B cell (primary cell): ENCODE results near the gene MCCD1. TPM values are rescaled to one million over a fixed set of nuclear protein-coding genes. Genes with fewer than 3 reads are reported as not detected.

Experiments used
- ATAC-seq: fragments of 200-7000 bp; cut with Tn5 transposase; one replicate; pipeline ENCODE4 v1.10.0; 2021; ENCODE audit warnings: low read depth, mild to moderate bottlenecking, moderate number of reproducible peaks, moderate library complexity
- CTCF ChIA-PET: fragments of 350-600 bp; sonication (Branson Sonifier 250); formaldehyde crosslinking; loops from one replicate; lab custom pipeline; 2021; ENCODE audit warnings: antibody characterized with exemption, inconsistent platforms; lab: Charles Lee
- POLR2A ChIA-PET: fragments of 350-600 bp; sonication (Branson Sonifier 250); formaldehyde crosslinking; loops from one replicate; lab custom pipeline; 2021; ENCODE audit warnings: antibody characterized with exemption; lab: Charles Lee
- DNase-seq: peaks from one replicate; pipeline ENCODE4 v3.0.0; 2013
- H2AFZ ChIP-seq: 2 replicates; pipeline ENCODE4 v1.6.1; 2012; ENCODE audit warnings: mild to moderate bottlenecking, low read depth, low read length; ENCODE audit not compliant: insufficient read depth, poor library complexity, severe bottlenecking
- H3K27ac ChIP-seq, 2 donors: 1 replicate in 1 of 2; 2 replicates in 1 of 2; pipeline ENCODE4 v1.5.1; 2012 to 2013; ENCODE audit warnings: low read length in 2 of 2, mild to moderate bottlenecking in 2 of 2, moderate library complexity in 1 of 2
- H3K27me3 ChIP-seq, 4 experiments: fragments of 200-600 bp in 1 of 4; sonication (generic) in 1 of 4; replicated peaks in 1 of 4; 1 replicate in 2 of 4; 2 replicates in 2 of 4; pipeline versions ENCODE4 v1.6.1 to v1.7.0; 2013 to 2016; ENCODE audit warnings: low read length in 3 of 4, mild to moderate bottlenecking in 2 of 4, mixed read lengths in 1 of 4, moderate library complexity in 1 of 4; ENCODE audit not compliant: insufficient read depth in 4 of 4, control insufficient read depth in 3 of 4; ENCODE audit errors: control extremely low read depth in 1 of 4
- H3K36me3 ChIP-seq, 2 experiments: replicated peaks in 1 of 2; 1 replicate in 1 of 2; 2 replicates in 1 of 2; pipeline versions ENCODE4 v1.6.1 to v1.7.1; 2013; ENCODE audit warnings: low read length in 1 of 2; ENCODE audit not compliant: insufficient read depth in 2 of 2, control insufficient read depth in 1 of 2; ENCODE audit errors: control extremely low read depth in 1 of 2, extremely low read depth in 1 of 2
- H3K4me1 ChIP-seq, 2 donors: fragments of 200-600 bp in 1 of 2; sonication (generic) in 1 of 2; 1 replicate in 1 of 2; 2 replicates in 1 of 2; pipeline versions ENCODE4 v1.5.1 to v1.6.1; 2013 to 2017; ENCODE audit warnings: low read length in 2 of 2; ENCODE audit not compliant: control insufficient read depth in 2 of 2, insufficient read depth in 2 of 2
- H3K4me2 ChIP-seq: replicated peaks from 2 replicates; pipeline ENCODE3; 2012; ENCODE audit warnings: mild to moderate bottlenecking, low read depth, low read length; ENCODE audit not compliant: poor library complexity, severe bottlenecking
- H3K4me3 ChIP-seq, 5 experiments: fragments of 200-600 bp in 1 of 5; sonication (generic) in 1 of 5; 1 replicate in 3 of 5; 2 replicates in 2 of 5; pipeline versions ENCODE4 v1.5.1 to v1.7.0; 2011 to 2016; ENCODE audit warnings: low read length in 4 of 5, mild to moderate bottlenecking in 4 of 5, low read depth in 2 of 5, control low read depth in 1 of 5, moderate library complexity in 1 of 5; ENCODE audit not compliant: insufficient read depth in 1 of 5; ENCODE audit errors: control extremely low read depth in 1 of 5, extremely low read depth in 1 of 5
- H3K79me2 ChIP-seq: fragments of 200-600 bp; sonication (generic); one replicate; pipeline ENCODE4 v1.6.0; 2016; ENCODE audit warnings: low read length; ENCODE audit not compliant: control insufficient read depth, insufficient read depth
- H3K9ac ChIP-seq: fragments of 200-600 bp; sonication (generic); 2 replicates; pipeline ENCODE4 v1.6.1; 2017; ENCODE audit warnings: mild to moderate bottlenecking, low read length, moderate library complexity
- H3K9me3 ChIP-seq, 3 donors: one replicate each; pipeline versions ENCODE4 v1.6.1 to v1.7.1; 2013; ENCODE audit warnings: low read length in 2 of 3; ENCODE audit not compliant: control insufficient read depth in 2 of 3, insufficient read depth in 1 of 3; ENCODE audit errors: control extremely low read depth in 1 of 3
- H4K20me1 ChIP-seq: 2 replicates; pipeline ENCODE4 v1.6.0; 2012; ENCODE audit warnings: mild to moderate bottlenecking, low read length; ENCODE audit not compliant: insufficient read depth, control insufficient read depth, poor library complexity, severe bottlenecking
- H3K27ac Mint-ChIP-seq: one replicate; pipeline ENCODE4 v1.8.0; 2021; ENCODE audit warnings: mixed read lengths
- H3K27me3 Mint-ChIP-seq: one replicate; pipeline ENCODE4 v1.8.0; 2021; ENCODE audit warnings: mixed read lengths
- H3K4me1 Mint-ChIP-seq: one replicate; pipeline ENCODE4 v1.8.0; 2021; ENCODE audit warnings: mixed read lengths
- H3K4me3 Mint-ChIP-seq: one replicate; pipeline ENCODE4 v1.8.0; 2021; ENCODE audit warnings: mixed read lengths
- H3K9me3 Mint-ChIP-seq: one replicate; pipeline ENCODE4 v1.8.0; 2022; ENCODE audit warnings: mixed read lengths; ENCODE audit not compliant: insufficient read depth
- CTCF ChIP-seq: fragments of 200-600 bp; IDR thresholded peaks from one replicate; pipeline ENCODE4 v1.8.0; 2022; ENCODE audit warnings: antibody characterized with exemption, mild to moderate bottlenecking
- EZH2 ChIP-seq: IDR thresholded peaks from 2 replicates; pipeline ENCODE4 v1.6.1; 2012; ENCODE audit warnings: borderline replicate concordance, low read depth, mild to moderate bottlenecking, moderate library complexity, low read length; ENCODE audit not compliant: insufficient read depth, poor library complexity, severe bottlenecking
- WGBS: methylation state at CpG from one replicate; pipeline ENCODE4 v1.1.5; 2013; ENCODE audit warnings: missing lambda C conversion rate; ENCODE audit not compliant: insufficient coverage; 5-methylcytosine and 5-hydroxymethylcytosine counted together
- intact Hi-C: fragments of 100-400 bp; cut with micrococcal nuclease; formaldehyde crosslinking; loops from one replicate; pipeline ENCODE4 v1.10.0; 2022
- polyA minus RNA-seq: library from RNA; depleted of rRNA, polyadenylated mRNA; stranded (reverse); fragments of >200 nt; gene quantifications from 2 replicates; pipeline ENCODE4 v1.2.3, GENCODE V29; 2012
- polyA plus RNA-seq: library from polyadenylated mRNA; depleted of rRNA; stranded (reverse); fragments of >200 nt; gene quantifications from 2 replicates; pipeline ENCODE4 v1.2.3, GENCODE V29; 2012
- total RNA-seq, 2 donors: library from RNA; stranded (reverse); fragments of 120-200 nt in 1 of 2; gene quantifications; 1 replicate in 1 of 2; 2 replicates in 1 of 2; pipeline versions ENCODE4 v1.2.3 to v1.2.4, GENCODE V29; 2013 to 2022

Gene MCCD1
- total RNA-seq = not detected in 2 replicates
- total RNA-seq (2013) = not detected
- not detected in 2 replicates for polyA plus RNA-seq
- polyA minus RNA-seq = not detected in 2 replicates

- H3K4me3 Mint-ChIP-seq = no peak within 1 kb of the TSS
Measured at GRCh38 chr6:31528821-31529328, at the start of gene MCCD1. Gene MCCD1, plus strand, starts transcription at chr6:31528962. Its CDS starts 53 bp downstream, at chr6:31529015.

More at GRCh38 chr6:31528821-31529328, at the start of gene MCCD1:
- H3K9me3 Mint-ChIP-seq = no peaks in the 10 kb centered on the region
- no peak within 1 kb of the TSS for H2AFZ ChIP-seq
- no peaks in the 10 kb centered on the region for H3K4me1 ChIP-seq
- ChIA-PET CTCF (interaction anchor here (1.1 to 1.8 kb wide), 2 partner anchors 13 to 34 kb away, joined by 3 to 6 read pairs; partner anchors contain the start of gene DDX39B), POLR2A (interaction anchor here (0.7 to 1.3 kb wide), 3 partner anchors 13 to 31 kb away, joined by 3 to 4 read pairs (median 3); partner anchors contain the start of genes DDX39B and MICB)
- TF ChIP-seq CTCF (no peak), EZH2 (no peak)
- no peak within 1 kb of the TSS for H3K27ac ChIP-seq
- no peak within 1 kb of the TSS for H3K4me2 ChIP-seq
- ATAC-seq = no peak
- 90% methylated on average over 6 of the region's 7 CpGs for WGBS
- no peak within 1 kb of the TSS for H3K27ac Mint-ChIP-seq
- peaks cover 39% of the 10 kb centered on the region for H4K20me1 ChIP-seq
- H3K27me3 ChIP-seq = no peaks in the 10 kb centered on the region
- H3K9ac ChIP-seq = no peak within 1 kb of the TSS
- no peak within 1 kb of the TSS for H3K4me3 ChIP-seq
- no peaks in the 10 kb centered on the region for H3K9me3 ChIP-seq
- DNase-seq = no peak
- no peaks in the 10 kb centered on the region for H3K79me2 ChIP-seq
- intact Hi-C loops = no loop called here
- peaks cover 0 to 40% of the 10 kb centered on the region in 2 experiments for H3K36me3 ChIP-seq
- peaks cover 12% of the 10 kb centered on the region for H3K4me1 Mint-ChIP-seq
- no peaks in the 10 kb centered on the region for H3K27me3 Mint-ChIP-seq
